Measurements from ENCODE around the gene IRF4.

IRF4 gene

DNA sequence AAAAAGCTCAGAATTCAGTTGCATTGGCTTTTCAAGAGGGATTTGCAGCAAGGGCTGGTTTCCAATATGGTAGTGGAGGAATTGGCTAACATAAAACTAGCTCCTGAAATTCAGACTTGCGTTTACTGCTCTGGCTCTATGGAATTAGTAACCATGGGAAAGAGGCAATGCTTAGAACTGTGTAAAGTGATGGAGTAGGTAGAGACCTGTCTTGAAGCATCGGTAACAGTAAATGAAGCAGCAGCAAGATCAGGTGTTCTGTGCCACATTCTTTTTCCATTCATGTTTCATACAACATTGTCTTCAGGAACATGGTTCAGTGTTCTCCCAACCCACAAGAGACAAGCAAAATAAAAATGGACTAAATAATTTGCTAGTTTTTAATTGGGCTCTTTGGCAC lies 6.5 kb downstream of the IRF4 start:
- in situ Hi-C loops (cut with MboI; ENCODE audit: low sequenced_read_pairs), result no loop called here

DNA sequence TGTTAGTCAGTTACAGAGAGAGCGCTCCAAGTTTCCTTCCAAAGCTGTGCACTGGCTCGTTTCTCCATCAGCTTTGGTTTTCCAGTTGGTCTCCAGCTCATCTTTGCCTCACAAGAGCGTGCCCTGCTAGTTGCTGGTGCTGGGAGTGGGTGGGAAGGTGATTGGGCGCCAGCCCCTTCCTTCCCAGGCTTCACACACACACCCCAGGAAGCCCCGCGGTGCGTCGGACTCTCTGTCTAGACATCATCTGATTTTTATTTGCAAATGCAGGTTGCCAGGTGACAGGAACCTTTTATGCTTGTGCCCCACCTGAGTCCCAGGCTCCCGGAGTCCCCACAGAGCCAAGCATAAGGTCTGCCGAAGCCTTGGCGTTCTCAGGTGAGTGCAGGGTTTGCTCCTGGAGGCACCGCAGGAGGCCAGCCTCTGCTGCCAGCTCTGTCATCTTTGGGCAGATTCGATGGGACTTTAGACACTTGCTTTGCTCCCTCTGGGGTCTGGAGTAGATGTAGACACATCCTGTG lies 7.1 kb downstream of the IRF4 start:
- in situ Hi-C loops (cut with MboI; ENCODE audit: low sequenced_read_pairs), result no loop called here

DNA sequence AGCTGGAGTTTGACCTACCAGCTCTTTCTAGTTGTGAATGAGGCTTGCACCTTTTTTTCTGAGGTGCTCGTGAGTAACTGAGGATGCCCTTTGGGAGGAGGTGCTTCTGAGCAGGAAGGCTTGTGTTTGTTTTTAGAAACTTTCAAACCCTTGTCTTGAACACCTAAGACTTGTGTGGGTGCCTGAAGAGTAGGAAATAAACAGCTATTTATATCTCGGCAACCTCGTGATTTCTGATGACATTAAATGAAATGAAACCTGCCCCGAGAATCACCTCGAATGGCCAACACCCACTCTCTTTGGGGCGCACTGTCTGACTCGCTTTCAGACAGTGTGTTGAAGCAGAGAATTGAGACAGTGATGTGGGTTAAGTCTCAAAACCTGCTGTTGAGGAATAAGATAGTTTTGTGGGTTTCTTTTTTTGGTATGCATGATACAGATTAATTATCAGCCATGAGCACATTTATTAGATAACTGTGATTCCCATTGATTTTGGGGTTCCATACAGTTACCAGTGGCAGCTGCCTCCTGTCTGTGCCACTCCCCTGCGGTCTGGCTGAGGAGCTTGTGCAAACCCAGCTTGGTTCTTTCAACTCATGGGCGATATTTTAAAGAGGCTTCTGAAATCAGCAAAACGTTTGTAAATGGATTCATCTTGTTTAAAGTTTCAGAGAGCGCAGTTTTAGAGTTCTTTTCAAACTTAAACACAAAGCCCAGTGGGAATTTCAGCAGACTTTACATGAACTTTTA lies 8.4 kb downstream of the IRF4 start:
- in situ Hi-C loops (cut with MboI; ENCODE audit: low sequenced_read_pairs), result no loop called here

DNA sequence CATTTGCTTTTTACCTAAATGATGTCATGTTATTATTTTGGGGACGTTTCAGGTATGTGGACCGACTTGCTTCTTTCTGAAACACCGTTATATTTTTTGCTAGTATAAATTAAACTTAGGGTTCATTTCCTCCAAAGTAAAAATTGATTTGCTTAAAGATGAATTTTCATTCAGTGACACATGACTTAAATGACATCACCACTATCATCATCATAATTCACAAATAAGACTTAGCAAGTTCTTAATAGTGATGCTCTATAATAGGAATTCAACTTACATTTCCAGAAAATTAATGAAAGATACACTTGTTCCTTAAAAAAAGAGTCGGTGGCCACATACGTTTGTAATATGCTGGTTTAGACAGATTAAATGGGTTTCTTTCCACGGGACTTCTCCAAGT lies 9.3 kb downstream of the IRF4 start:
- in situ Hi-C loops (cut with MboI; ENCODE audit: low sequenced_read_pairs), result no loop called here

DNA sequence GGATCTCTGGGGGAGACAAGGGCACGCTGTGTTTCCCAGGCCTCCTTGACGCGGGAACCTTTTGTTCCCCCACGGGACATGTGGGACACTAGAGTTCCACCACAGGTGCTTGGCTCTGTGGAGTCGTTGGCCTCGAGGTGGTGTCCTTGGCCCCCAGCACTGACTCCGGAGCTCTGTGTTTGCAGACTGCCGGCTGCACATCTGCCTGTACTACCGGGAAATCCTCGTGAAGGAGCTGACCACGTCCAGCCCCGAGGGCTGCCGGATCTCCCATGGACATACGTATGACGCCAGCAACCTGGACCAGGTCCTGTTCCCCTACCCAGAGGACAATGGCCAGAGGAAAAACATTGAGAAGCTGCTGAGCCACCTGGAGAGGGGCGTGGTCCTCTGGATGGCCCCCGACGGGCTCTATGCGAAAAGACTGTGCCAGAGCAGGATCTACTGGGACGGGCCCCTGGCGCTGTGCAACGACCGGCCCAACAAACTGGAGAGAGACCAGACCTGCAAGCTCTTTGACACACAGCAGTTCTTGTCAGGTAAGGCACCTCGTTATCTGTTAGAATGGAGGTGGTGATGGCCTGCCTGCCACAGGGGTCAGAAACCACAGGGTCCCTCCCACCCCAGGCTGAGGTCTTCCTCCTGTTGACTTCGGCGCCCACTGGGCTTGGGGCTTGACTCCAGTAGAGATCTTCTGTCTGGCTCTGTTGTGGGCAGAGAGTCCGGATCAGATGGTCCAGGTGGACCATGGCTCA lies 9.9 kb downstream of the IRF4 start:
- in situ Hi-C loops (cut with MboI; ENCODE audit: low sequenced_read_pairs), result no loop called here

DNA sequence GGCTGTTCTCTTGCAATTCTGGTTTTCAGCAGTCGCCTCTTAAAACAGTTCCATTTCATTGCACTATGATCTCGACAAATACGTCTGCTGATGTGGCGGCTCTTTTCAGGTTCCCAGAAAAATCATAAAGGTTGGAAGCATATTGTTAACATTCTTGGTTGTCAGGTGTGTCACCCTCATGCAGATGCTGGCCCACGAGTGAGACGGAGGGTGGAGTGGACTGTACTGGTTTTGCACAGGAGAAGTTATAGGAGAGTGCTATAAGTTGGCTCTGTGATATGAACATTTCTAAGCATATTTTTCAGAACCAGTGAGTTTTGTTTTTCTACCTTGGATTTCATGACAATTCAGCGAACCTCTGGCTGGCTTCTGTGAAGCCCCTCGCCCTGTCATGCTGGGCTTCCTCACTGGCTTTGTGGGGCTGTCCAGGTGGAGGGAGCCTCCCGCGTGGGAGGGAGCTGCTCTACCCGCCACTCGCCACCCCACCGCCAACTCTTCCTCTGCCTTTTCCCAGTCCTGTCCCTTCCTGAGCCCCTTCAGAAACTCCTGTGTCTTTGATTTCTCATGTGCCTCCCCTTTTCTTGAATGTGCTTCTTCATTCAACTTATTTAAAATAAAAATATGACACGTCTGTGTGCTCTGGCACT lies 10.6 kb downstream of the IRF4 start:
- in situ Hi-C loops (cut with MboI; ENCODE audit: low sequenced_read_pairs), result no loop called here

DNA sequence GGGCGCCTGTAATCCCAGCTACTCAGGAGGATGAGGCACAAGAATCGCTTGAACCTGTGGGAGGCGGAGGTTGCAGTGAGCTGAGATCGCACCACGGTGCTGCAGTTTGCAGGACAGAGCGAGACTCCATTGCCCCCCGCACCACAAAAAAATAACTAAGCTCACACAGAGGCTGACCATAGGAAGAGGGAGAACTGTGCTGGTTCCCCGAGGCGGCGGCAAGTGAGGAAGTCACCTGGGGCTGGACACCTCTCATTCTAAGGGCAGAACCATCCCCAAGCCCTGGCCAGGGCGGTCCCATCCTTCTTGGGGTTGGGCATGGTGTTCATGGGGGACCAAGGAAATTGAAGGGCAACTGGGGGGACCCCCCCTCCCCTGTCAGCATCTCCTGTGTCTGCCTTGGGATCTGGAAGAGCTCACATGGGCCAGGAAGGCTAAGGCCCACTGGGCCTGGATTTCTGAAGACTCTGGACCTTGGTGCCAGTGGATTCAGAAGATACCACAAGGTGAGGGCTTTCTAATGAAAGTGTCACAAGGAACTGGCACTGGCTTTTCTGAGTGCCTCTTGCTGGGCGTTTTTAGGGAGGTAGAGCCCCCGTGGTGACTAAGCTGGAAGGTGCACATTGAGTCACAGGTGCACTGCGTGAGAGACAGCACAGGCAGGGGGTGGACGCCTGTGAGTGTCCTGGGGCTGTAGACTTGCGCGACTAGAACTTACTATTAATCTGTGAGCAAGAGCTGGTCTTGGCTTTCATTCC lies 11.5 kb downstream of the IRF4 start:
- in situ Hi-C loops (cut with MboI; ENCODE audit: low sequenced_read_pairs), result no loop called here

DNA sequence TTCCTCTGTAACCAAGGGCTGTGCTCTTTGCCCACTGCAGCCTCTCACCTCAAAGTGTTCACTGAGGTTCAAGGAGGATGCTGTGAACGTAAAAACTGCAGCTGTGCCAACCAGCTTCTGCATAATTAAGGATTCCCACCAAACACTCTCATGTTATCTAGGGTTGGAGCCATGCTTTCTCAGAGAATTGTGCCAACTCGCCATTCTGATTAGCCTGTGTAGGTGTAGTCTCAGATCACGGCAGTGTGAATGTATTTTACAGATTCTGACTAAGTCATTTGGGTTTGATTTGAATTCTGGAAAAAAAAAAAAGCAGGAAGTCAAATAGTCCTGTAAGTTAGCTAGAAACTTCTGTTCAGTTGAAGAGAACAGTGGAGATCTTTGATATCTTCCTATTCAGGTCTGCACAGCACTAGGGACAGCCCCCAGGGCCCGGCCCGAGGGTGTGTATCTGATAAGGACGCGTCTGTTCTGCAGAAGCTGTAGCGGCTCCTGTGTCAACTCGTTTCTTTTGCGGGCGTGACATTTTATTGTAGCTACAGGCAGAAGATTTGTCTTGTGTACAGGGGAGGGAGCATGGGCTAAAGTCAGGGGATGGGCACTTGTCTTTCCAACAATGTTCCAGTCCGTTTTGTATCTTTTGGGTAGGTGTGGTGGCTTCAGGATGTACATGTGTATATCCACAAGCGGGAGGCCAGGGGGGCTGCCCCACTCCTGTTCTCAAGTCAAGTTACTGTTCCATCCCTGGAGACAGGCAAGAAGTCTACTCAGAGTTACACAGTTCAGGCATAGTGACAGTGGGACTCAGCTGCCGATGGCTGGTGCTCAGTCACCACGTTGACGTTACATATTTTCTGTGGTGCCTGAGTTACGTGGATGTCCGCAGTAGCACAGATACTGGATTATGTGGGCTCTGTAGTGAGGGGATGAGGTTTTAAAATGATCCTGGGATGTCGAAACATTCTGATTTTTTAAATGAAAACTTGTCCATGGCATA lies 12.4 kb downstream of the IRF4 start:
- in situ Hi-C loops (cut with MboI; ENCODE audit: low sequenced_read_pairs), result no loop called here

DNA sequence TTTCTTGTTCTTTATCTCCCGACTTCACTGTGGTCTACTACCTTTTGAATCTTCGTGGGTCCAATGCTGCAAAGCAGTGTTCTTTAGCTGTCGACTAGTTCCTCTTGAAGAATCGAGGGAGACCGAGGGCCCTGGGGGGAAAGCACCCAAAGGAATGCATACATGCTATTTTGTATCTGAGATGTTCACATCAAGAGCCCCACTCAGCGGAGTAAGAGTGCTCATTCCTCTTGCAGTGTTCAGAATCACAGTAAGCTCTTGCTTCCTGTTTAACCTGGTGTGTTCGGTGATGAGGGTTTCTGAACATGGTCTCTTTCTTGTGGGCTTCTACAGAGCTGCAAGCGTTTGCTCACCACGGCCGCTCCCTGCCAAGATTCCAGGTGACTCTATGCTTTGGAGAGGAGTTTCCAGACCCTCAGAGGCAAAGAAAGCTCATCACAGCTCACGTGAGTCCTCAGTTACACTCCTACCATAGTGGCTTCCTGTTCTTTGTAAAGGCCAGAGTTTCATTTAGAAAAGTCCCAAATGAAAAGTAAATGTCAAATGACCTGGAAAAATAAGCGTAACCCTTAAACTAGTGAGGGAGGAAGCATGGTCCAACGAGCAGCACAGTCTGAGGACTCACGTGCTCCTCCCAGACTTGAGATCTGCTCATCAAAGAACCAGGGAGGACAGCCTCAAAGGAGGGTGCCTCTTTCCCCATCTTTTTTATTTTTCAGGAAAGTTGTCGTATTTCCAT lies 13.3 kb downstream of the IRF4 start:
- in situ Hi-C loops (cut with MboI; ENCODE audit: low sequenced_read_pairs), result no loop called here

DNA sequence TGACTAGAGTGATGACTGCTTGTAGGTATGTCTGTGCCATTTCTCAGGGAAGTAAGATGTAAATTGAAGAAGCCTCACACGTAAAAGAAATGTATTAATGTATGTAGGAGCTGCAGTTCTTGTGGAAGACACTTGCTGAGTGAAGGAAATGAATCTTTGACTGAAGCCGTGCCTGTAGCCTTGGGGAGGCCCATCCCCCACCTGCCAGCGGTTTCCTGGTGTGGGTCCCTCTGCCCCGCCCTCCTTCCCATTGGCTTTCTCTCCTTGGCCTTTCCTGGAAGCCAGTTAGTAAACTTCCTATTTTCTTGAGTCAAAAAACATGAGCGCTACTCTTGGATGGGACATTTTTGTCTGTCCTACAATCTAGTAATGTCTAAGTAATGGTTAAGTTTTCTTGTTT lies 16.6 kb downstream of the IRF4 start:
- in situ Hi-C loops (cut with MboI; ENCODE audit: low sequenced_read_pairs), result no loop called here

DNA sequence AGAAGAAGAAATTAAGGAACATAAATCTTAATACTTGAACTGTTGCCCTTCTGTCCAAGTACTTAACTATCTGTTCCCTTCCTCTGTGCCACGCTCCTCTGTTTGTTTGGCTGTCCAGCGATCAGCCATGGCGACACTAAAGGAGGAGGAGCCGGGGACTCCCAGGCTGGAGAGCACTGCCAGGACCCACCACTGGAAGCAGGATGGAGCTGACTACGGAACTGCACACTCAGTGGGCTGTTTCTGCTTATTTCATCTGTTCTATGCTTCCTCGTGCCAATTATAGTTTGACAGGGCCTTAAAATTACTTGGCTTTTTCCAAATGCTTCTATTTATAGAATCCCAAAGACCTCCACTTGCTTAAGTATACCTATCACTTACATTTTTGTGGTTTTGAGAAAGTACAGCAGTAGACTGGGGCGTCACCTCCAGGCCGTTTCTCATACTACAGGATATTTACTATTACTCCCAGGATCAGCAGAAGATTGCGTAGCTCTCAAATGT lies 17.1 kb downstream of the IRF4 start:
- in situ Hi-C loops (cut with MboI; ENCODE audit: low sequenced_read_pairs), result no loop called here

DNA sequence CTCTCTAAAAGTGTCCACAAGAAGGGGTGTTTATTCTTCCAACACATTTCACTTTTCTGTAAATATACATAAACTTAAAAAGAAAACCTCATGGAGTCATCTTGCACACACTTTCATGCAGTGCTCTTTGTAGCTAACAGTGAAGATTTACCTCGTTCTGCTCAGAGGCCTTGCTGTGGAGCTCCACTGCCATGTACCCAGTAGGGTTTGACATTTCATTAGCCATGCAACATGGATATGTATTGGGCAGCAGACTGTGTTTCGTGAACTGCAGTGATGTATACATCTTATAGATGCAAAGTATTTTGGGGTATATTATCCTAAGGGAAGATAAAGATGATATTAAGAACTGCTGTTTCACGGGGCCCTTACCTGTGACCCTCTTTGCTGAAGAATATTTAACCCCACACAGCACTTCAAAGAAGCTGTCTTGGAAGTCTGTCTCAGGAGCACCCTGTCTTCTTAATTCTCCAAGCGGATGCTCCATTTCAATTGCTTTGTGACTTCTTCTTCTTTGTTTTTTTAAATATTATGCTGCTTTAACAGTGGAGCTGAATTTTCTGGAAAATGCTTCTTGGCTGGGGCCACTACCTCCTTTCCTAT lies 17.9 kb downstream of the IRF4 start:
- in situ Hi-C loops (cut with MboI; ENCODE audit: low sequenced_read_pairs), result no loop called here

DNA sequence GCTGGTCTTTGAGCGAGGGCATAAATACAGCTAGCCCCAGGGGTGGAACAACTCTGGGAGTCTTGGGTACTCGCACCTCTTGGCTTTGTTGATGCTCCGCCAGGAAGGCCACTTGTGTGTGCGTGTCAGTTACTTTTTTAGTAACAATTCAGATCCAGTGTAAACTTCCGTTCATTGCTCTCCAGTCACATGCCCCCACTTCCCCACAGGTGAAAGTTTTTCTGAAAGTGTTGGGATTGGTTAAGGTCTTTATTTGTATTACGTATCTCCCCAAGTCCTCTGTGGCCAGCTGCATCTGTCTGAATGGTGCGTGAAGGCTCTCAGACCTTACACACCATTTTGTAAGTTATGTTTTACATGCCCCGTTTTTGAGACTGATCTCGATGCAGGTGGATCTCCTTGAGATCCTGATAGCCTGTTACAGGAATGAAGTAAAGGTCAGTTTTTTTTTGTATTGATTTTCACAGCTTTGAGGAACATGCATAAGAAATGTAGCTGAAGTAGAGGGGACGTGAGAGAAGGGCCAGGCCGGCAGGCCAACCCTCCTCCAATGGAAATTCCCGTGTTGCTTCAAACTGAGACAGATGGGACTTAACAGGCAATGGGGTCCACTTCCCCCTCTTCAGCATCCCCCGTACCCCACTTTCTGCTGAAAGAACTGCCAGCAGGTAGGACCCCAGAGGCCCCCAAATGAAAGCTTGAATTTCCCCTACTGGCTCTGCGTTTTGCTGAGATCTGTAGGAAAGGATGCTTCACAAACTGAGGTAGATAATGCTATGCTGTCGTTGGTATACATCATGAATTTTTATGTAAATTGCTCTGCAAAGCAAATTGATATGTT lies 19.2 kb downstream of the IRF4 start:
- in situ Hi-C loops (cut with MboI; ENCODE audit: low sequenced_read_pairs), result no loop called here

DNA sequence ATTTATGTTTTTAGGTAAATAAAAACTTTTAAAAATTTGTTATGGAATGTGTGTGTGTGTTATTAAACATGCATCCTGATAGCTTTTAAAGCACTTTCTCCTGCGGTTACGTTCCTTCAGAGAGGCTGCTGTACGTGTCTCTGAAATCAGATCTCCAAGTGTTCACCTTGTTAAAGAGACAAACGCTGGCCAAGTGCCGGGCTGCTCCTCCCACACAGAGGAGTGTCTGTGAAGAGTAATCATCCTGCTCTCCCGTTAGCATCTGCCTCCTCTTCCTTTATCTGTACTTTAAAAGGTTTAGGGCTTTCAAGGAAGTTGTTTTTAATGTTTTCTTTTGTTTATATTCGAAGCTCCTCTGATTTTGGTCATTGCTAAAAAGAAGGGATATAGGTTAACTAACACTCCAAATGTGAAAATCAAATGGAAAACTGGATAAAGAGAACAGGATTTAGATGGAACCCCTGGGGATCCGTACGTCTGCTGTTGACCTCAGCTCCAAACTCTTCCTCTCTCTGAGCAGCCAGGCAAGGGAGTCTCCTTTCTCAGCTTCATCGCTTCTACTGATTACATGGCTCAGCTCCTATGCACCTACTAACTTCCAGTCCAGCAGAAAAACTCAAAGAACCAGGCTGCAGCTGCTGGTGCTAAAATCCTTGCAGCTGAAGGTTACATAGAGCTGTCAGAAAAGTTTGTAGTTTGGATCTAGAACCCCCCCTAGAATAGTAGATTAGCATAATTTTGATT lies 20.0 kb downstream of the IRF4 start:
- in situ Hi-C loops (cut with MboI; ENCODE audit: low sequenced_read_pairs), result no loop called here

DNA sequence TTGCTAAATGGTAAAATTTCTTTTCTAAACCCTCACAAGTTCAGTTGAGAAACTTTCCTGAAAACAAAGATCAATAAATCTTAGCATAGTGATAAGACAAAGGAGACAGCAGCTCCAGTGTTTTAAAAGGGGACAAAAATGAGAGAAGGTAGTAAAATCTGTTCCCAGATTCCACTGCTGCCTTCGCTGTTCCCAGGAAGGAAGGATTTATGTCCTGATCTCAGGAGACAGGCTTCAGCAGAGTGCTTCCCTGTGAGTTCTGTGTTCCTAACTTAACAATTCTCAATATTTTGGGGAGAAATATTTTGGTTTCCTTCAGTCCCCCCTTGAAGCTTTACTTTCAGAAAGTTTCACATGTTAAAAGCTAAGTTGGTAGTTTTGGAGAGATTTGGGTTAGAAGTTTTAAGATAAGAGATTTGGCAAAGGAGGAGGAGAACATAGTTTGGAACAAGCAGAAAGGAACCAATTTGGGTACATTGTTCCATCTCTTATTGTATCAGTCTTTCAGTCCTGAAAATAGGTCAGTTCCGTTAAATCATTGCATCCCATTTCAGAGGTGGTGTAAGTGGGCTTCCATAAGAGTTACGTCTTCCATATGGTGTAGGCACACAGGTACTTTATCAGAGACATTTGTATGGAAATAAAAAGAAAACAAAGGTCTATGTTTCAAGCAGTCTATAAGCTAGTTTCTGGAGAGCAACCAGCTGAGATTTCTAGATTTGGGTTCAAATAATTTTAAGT lies 20.8 kb downstream of the IRF4 start:
- in situ Hi-C loops (cut with MboI; ENCODE audit: low sequenced_read_pairs), result no loop called here

DNA sequence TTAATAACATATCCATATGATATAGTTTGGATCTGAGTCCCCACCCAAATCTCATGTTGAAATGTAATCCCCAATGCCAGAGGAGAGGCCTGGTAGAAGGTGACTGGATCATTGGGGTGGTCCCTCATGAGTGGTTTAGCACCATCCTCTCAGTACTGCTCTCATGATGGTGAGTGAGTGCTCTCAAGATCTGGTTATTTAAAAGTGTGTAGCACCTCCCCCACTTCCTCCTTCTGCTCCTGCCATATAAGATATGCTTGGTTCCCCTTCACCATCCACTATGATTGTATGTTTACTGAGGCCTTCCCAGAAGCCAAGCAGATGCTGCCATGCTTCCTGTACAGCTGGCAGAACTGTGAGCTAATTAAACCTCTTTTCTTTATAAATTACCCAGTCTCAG lies 22.9 kb downstream of the IRF4 start:
- in situ Hi-C loops (cut with MboI; ENCODE audit: low sequenced_read_pairs), result no loop called here
